Measurements from ENCODE around the gene PATL1.

The PATL1 gene

GRCh38 chr11:59615637-59616395 is 53.0 kb downstream of the PATL1 start, which contains the start of gene OSBP:
Gene OSBP, minus strand, starts transcription at chr11:59615774. Its CDS starts 110 bp downstream, at chr11:59615664.
- peak; percentile 95 to 99 for DNase-seq (ENCODE audit: low read depth in 2 of 2)

- DNase-seq (ENCODE audit: low read depth in 2 of 2): peak; percentile 18 to 28
Measured at GRCh38 chr11:59615120-59615636, 53.7 kb downstream of the PATL1 start.

DNA sequence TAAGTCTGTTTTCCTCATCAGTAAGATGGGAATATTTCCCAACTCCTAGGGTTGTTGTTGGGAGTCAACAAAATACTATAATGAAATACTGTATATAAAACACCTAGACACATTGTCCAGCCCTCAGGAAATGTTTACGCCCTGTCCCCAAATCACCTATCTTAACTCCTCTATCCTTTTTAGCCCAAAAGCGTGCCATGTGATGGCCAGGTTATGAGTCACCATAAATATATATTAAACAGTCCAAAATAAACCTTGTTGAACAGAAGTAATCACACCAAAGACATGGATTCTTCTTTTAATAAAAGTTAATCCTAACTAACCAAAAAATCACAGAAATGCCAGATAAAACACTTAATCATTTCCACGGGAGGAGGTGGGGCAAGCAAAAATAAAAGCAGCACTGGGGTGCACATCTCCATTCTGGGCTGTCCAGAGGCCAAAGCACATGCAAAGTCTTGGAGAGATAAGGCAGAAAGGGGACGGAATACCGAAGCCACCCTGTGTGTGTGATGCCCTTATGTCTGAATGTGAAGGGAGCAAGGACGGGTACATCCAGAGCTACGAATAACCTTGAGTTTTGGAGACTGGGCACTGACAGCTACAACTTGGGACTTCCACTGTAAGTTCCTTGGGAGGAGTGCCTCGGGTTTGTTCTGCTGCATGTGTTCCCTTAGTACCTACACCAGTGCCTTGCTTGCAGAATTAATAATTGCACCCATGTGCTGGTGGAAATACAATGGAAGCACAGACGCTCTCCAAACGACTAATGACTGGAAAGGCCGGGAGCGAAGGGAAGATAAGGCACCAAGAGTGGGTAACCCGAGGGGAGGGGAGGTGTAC is 54.3 kb downstream of the PATL1 start:
- DNase-seq (ENCODE audit: low read depth in 2 of 2): no peak

- DNase-seq (ENCODE audit: low read depth in 2 of 2): no peak
Measured at GRCh38 chr11:59611570-59612565, 57.0 kb downstream of the PATL1 start.

GRCh38 chr11:59610289-59610688 is 58.5 kb downstream of the PATL1 start:
- no peak for DNase-seq (ENCODE audit: low read depth in 2 of 2)

- DNase-seq (ENCODE audit: low read depth in 2 of 2): no peak
Measured at GRCh38 chr11:59607703-59608454, 61.0 kb downstream of the PATL1 start.

DNA sequence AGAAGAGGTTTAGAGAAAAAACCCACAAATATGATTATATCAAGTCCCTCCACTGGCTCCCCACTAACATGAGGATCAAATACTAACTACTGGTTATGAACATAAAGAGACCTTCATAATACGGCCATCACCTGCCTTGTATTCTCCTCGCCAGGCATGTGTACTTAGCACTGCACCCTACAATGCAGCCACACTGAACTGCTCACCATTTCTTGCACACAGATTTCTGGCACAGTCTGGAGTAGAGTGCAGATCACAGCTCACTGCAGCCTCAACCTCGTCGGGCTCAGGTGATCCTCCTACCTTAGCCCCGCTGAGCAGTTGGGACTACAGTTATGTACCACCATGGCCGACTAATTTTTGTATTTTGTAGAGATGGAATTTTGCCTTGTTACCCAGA is 66.4 kb downstream of the PATL1 start:
- no peak for DNase-seq (ENCODE audit: low read depth in 2 of 2)

GRCh38 chr11:59601788-59602187 is 67.0 kb downstream of the PATL1 start:
- DNase-seq (ENCODE audit: low read depth in 2 of 2): no peak

DNA sequence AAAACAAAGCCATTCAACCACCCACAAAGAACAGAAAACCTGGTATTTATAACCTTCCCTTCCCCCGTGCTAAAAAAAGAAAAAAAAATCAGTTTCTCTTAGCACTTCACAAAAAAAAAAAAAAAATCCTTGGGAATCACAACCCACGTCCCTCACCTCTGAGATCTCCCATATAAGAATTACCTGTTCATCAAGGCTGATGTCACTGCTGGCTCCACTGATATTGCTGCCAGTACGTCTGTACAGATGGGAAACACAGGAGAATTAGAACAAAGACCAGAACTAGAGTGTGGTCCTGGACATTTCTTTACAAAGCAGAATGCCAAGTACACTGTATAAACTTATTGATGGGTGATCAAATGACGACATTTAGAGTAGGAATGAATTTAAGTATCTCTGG is 68.2 kb downstream of the PATL1 start:
- no peak for DNase-seq (ENCODE audit: low read depth in 2 of 2)

DNA sequence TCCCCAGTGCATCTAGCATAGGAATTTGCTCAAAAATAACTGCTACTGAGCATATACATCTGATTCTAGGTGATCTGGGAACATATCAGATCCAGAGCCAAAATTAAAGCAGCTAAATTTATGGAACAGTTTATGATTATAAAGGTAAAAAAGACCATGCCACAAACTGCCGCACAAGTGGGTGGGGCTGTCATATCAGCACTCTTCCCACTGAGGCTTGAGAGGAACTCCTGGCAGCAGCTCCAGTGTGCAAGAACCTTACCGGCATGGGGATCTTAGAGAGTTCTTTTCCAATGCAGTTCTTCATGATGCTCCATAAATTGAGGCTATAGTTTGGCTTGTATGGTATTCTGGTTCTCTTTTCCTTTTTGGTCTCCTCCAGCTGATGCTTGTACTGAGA is 68.6 kb downstream of the PATL1 start:
- DNase-seq (ENCODE audit: low read depth in 2 of 2): no peak

DNA sequence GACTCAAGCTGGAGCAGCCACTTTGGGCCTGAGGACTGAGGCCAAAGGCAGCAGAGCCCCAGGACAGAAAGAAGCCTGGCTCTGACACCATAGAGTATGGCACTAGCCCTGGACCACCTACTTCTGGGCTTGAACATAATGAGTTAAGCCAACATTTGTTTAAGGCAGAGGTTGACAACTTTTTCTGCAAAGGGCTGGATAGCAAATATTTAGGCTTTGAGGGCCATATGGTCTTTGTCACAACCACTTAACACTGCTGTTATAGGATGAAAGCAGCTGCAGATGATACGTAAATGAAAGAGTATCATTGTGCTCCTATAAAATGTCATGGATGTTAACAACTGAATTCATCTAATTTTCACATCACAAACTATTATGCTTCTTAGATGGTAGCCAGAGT is 69.9 kb downstream of the PATL1 start:
- no peak for DNase-seq (ENCODE audit: low read depth in 2 of 2)

Data from stimulated activated CD8-positive, alpha-beta memory T cell treated with anti-CD3 and anti-CD28 coated beads, Interleukin-15, amount 100 ng/mL, for 4 hours (primary cell).